Measurements from ENCODE around the gene KLHL41. TPM values are rescaled to one million over a fixed set of nuclear protein-coding genes. Genes with fewer than 3 reads are reported as not detected.

The KLHL41 gene
- total and polyA plus RNA-seq, 8 donors, result 0.19 to 2.7 (median 0.57) TPM

DNA sequence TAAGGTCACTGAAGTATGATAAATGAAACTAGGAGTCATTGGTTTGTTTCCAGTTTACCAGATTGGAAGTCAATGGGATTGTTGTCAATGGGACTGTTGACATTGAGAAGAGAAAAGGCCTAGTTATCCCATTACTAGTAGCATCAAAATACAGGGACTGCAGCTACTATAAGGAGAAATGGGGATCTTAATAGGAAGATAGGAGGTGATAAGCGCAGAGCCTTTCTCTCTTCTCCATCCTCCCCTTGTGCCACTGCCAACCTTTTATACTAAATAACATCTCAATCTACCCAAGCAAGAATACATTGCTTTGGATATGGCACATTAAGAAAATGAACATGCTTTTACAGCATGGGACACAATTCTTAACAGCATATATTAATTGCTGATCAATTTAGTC, 40.7 kb upstream of the KLHL41 start:
- 88 to 95% methylated on average over 1 of the region's 1 CpG for WGBS, 2 donors
- DNase-seq (no peak), FAIRE-seq (no peak), ATAC-seq (peak in 1 of 4 donors; percentile 8)
- no peaks in the 10 kb centered on the region for H3K4me1 ChIP-seq
- H3K9me3 ChIP-seq, result no peaks in the 10 kb centered on the region
- no peaks in the 10 kb centered on the region for H3K27me3 ChIP-seq
- no peak overlapping the region for H3K4me3 ChIP-seq
- H3K36me3 ChIP-seq, result no peaks in the 10 kb centered on the region
- TF ChIP-seq, protein P1, sequence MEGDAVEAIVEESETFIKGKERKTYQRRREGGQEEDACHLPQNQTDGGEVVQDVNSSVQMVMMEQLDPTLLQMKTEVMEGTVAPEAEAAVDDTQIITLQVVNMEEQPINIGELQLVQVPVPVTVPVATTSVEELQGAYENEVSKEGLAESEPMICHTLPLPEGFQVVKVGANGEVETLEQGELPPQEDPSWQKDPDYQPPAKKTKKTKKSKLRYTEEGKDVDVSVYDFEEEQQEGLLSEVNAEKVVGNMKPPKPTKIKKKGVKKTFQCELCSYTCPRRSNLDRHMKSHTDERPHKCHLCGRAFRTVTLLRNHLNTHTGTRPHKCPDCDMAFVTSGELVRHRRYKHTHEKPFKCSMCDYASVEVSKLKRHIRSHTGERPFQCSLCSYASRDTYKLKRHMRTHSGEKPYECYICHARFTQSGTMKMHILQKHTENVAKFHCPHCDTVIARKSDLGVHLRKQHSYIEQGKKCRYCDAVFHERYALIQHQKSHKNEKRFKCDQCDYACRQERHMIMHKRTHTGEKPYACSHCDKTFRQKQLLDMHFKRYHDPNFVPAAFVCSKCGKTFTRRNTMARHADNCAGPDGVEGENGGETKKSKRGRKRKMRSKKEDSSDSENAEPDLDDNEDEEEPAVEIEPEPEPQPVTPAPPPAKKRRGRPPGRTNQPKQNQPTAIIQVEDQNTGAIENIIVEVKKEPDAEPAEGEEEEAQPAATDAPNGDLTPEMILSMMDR (IDR thresholded peaks at IDR 0.05), result no peak
- intact Hi-C loops (cut with DNase I), result no loop called here
- no peak overlapping the region for H3K27ac ChIP-seq

DNA sequence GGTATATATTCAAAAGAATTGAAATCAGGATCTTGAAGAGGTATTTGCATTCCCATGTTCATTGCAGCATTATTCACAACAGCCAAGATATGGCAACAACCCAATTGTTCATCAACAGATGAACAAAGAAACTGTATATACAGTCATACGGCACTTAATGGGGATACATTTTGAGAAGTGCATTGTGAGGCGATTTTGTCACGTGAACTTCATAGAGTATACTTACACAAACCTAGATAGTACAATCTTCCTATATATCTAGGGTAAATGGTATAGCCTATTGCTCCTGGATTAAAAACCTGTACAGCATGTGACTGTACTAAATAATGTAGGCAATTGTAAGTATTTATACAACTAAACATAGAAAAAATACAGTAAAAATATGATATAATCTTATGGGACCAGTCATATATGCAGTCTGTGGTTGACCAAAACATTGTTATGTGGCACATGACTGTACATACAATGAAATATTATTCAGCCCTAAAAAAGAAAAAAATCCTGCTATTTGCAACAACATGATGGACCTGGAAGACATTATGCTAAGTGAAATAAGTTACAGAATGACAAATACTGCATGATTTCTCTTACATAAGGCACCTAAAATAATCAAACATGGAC, 39.4 kb upstream of the KLHL41 start:
- no peak for FAIRE-seq
- 67 to 70% methylated on average over 3 of the region's 3 CpGs for WGBS, 2 donors
- no peak for ATAC-seq

DNA sequence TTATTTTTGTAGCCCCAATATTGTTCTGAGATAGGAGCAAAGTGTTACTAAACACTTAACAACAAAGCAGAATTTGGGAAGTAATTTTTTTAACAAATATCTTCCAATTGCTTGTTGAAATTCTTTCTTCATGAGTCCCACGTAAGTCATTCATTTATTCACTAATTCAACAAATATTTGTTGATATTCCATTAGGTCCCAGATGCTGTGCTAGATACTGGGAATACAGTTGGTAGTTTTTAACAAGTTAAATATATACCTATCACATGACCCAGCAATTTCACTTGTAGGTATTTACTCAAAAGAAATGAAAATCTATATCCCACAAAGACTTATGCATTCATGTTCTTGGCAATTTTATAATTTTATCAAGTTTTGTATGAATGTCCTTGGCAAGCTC, 37.3 kb upstream of the KLHL41 start:
- intact Hi-C loops (cut with DNase I), result no loop called here
- FAIRE-seq, result no peak

More for the DNA sequence above, 39.4 kb upstream of the KLHL41 start:
- TF ChIP-seq, protein P1 (IDR thresholded peaks at IDR 0.05), result no peak
- Histone ChIP-seq H3K4me1 (no peaks in the 10 kb centered on the region), H3K4me3 (no peak overlapping the region), H3K9me3 (no peaks in the 10 kb centered on the region), H3K27me3 (no peaks in the 10 kb centered on the region), H3K36me3 (no peaks in the 10 kb centered on the region), H3K27ac (no peak overlapping the region)
- intact Hi-C loops (cut with DNase I), result no loop called here
- no peak for DNase-seq

DNA sequence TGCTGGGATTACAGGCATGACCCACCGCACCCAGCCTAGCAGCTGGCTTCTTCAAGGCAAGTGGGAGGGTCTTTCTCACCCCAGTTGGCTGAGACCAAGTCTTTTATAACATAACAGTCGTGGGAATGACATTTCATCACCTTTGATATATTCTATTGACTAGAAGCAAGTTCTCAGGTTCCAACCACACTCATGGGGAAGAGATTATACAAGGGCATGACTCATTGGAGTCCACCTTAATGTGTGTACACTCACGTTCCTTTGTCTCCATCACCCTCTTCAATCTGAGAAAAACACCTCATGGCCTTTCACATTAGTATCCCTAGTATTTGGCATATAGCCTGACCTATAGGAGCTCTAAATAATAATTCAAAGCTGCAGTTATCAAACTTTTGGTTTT, 33.0 kb upstream of the KLHL41 start:
- no peak for ATAC-seq
- WGBS, 2 donors, result 63 to 66% methylated on average over 3 of the region's 3 CpGs
- intact Hi-C loops (cut with DNase I), result no loop called here
- H3K9me3 ChIP-seq, result no peaks in the 10 kb centered on the region
- FAIRE-seq, result no peak
- TF ChIP-seq, protein P1 (IDR thresholded peaks at IDR 0.05), result no peak
- no peaks in the 10 kb centered on the region for H3K27me3 ChIP-seq
- no peak overlapping the region for H3K4me3 ChIP-seq
- no peaks in the 10 kb centered on the region for H3K4me1 ChIP-seq
- no peak for DNase-seq
- no peak overlapping the region for H3K27ac ChIP-seq
- H3K36me3 ChIP-seq, result no peaks in the 10 kb centered on the region

More for the DNA sequence above, 37.3 kb upstream of the KLHL41 start:
- TF ChIP-seq, protein P1 (IDR thresholded peaks at IDR 0.05), result no peak
- H3K9me3 ChIP-seq, result no peaks in the 10 kb centered on the region
- no peak overlapping the region for H3K27ac ChIP-seq
- H3K4me3 ChIP-seq, result no peak overlapping the region
- ATAC-seq, result no peak
- 50 to 61% methylated on average over 1 of the region's 1 CpG for WGBS, 2 donors
- H3K4me1 ChIP-seq, result no peaks in the 10 kb centered on the region
- no peaks in the 10 kb centered on the region for H3K27me3 ChIP-seq
- no peaks in the 10 kb centered on the region for H3K36me3 ChIP-seq
- no peak for DNase-seq

DNA sequence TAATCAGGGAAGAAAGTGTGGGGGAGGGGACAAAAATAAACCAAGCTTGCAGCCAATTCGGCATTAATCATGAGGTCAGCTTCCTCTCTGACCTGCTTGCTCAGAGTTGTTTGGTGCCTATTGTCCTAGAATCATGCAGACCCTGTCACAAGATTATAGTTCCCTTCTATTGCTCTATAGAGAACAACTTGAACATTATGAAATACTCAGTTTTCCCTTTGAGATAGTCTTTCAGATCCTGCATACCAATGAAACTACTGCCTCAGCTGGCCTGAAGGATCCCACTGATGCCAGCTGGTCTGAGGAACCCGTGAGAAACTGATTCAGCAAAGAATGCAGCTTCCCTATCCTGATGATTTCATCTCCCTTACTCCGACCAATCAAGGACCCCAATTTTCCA, 31.2 kb upstream of the KLHL41 start:
- peak in 2 of 4 donors; percentile 5 to 9 for ATAC-seq
- no peaks in the 10 kb centered on the region for H3K4me1 ChIP-seq
- intact Hi-C loops (cut with DNase I), result no loop called here
- TF ChIP-seq, protein P1 (IDR thresholded peaks at IDR 0.05), result no peak
- H3K27me3 ChIP-seq, result no peaks in the 10 kb centered on the region
- FAIRE-seq, result no peak
- peak overlapping the region in 1 of 4 donors; percentile 59 for H3K27ac ChIP-seq
- H3K36me3 ChIP-seq, result no peaks in the 10 kb centered on the region
- 74% methylated on average over 3 of the region's 3 CpGs for WGBS, 2 donors
- H3K4me3 ChIP-seq, result no peak overlapping the region
- DNase-seq, result peak in 1 of 6 donors; percentile 21
- H3K9me3 ChIP-seq, result no peaks in the 10 kb centered on the region
